HG03469 (cell line): Measurements from ENCODE around the gene CNTN1.

ENCODE experiments used
- ATAC-seq: cut with Tn5 transposase; IDR thresholded peaks from one replicate; pipeline ENCODE4 v1.9.1; 2021; ENCODE audit warnings: mild to moderate bottlenecking, moderate library complexity, moderate number of reproducible peaks; ENCODE audit not compliant: unreplicated experiment

CNTN1 gene

DNA sequence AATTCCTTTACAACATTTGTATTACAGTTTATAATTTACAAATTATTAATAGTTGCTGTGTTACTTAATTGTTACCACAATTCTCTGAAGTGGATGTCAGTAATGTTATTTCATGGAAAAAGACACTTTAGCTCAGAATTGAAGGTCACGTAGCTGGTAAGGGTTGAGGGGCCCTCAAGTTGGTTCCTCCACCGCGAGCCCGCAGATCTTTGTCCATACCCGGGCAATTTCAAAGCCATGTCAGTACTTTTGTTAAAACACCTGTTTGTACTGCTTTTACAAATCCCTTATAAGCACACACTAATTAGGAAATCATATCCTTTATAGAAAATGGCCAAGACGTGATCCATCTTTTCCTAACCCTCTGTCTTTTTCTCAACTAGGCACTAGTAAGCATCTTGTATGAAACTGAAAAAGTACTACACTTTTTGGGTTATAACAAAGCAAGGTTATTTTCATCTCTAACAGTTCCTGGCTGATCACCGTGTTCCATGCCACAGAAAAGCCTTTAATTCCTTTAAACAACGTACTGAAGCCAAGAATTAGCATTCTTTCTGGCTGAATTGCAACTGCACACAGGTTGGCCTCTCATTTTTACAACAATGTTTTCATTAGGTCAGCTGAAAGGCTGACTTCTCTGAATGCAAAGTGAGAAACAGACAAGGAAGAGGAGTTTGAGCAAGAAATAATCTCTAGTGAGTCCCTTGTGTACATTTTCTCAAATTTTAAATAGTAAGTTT, 76.1 kb downstream of the CNTN1 start:
- ATAC-seq = no peak

DNA sequence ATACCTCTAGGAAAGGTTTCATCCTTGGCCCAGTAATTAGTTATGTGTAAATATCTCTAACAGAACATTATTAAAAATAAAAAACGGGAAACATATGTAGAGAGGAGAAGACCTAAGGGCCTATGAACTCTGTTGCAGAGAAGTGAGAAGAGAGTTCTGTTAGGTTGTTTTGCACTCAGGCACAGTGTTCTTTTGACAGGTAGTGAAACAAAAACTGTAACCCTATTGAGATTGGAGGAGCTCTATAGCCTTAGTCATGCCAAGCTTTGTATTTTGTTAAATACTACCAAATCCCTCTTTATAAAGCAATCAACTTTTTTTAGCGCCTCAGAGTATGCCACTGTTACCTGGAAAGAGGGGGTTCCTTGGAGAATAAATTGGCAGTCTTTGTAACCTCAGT, 77.6 kb downstream of the CNTN1 start:
- ATAC-seq = no peak

DNA sequence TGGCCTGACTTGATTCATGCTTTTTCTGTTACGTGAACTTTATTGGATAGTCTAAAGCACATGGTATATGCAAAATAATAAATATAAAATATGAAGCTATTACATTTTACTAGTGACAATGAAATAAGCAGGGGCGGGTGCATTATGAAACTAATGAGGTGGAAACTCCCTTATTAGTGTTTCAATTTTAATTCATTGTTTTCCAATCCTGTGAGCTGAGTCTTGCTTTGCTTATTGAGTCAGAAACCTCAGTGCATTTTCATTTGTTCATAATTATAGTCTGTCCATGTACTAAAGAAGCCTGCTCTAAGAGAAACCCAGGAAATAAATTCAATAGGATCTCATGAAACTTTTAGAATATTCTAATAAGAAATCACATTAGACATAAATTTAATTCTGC, 78.5 kb downstream of the CNTN1 start:
- ATAC-seq = no peak

DNA sequence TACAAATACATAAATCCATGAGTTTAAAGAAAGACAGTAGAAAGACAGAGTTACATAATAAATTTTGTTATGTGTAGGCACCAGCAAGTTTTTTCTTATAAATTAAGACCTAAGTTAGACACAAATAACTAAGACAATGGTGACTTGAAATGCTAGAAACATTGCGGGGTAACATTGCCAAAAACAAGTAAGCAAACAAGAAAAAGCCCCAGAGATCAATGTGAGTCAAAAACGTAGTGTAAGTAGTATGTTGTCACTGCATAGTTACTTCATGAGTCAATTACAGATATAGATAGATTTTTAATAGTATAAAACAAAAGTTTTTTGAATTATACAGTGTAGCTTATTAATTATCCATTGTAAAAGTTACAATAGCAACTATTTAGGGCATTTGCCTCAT, 83.4 kb downstream of the CNTN1 start:
- ATAC-seq = no peak

DNA sequence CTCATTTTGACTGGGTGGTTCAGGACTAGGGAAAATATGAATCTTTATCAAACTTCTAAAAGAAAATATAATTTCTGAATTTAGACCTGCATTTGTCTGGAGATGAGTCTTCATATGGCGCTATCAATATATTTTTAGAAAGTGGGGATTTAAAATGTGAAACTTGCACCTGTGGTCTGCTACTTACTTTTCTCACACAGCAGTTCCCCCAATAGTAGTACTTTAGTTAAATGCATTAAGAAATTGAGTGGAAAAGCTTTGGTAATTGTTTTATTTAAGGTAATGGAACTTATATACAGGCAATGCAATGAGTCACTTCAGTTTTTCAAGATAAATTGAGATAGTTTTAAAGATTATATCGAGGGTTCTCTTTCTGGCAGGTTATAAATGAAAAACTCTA, 91.9 kb downstream of the CNTN1 start:
- no peak for ATAC-seq

DNA sequence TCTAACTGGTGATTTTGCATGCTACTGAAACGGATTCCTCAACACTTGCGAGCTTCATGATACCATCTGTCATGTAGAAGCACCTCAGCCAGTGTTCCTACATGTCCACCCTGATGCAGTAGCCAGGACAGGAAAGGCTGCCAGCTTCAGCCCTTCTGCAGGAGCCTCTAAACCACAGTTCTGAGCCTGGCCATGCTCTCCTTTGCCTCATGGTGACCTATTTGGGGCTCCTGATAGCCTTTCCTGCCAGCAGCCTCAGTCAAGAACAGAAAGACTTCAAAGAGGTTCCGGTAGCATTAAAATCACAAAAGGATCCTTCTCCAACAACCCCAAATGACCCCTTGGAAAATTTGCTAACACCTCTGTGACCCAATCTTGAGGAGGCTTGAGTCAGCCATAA, 96.0 kb downstream of the CNTN1 start:
- ATAC-seq = no peak

DNA sequence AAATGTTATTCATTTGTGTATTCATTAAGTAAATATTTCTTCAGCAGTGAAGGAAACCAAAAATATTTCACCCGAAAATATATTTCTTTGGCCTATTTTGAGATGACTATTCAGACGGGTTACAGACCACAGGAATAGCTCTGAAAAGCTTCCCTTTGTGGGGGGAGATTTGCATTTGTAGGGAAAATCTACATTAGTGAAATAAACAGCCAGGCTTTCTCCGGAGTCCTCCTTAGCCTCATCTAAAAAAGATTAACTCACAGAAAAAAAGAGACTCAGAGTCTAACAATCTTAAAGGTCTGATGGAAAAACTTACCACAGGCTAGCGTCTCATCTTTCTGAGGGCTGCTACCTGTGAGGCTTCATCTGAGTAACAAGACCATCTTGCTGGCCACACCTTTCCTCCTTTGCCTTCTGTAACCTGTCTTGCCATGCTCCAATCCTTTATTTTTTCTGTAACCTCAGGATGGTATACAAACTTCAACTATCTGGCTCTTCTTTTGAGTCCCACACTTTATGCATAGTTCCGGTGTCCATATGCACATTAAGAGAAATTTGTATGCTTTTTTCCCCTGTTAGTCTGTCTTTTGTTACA, 100.7 kb downstream of the CNTN1 start:
- ATAC-seq = no peak

DNA sequence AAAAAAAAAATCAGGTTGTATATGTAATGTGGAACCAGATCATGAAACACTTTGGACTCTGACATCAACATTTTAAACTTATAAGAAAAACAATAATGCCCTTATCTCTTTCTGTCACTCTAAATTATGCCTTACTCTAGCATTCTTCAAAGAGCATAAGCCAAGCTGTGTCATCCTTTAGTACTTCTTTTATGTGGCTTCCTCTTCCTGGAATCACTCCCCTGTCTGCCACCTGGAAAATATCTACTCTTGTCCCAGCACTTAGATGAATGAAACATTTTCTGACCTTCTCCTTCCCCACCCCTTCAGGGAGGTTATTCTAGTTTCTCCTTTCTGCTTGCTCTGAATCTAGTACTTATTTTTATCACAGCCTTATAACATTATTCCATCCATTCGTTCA, 101.2 kb downstream of the CNTN1 start:
- no peak for ATAC-seq

DNA sequence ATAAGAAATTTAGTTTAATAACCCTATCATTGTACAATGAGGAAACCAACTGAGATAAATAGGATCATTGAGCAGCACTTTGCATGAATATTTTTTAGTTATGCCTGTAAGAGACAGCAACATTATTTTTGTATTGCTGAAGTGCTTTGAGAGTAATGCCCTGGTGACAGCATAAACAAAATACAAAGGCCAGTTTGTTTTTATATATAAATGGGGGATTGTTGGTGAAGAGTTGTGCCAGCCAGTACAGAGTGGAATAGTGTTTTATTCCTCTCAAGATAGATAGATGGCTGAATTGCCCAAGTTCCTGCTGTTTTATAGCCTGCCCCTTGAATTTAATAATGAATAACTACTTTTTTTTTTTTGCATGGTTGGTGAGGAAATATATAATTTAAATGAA, 101.8 kb downstream of the CNTN1 start:
- ATAC-seq = no peak

DNA sequence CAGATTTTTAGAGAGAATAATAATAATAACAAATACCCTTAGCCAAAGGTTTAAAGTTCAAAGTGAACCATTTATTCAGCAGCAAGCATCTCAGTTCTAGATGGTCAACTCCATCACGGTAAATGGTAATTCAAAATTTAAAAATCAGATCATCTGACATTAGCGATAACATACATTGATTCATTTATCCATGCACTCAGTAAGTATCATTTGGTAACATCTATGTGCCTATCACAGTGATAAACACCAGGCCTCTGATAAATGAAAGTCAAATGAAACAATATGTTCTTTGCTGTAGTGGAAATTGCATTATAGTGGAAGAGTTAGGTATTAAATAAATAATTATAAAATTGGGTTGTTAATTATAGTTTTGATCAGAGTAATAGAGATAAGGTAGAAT, 108.8 kb downstream of the CNTN1 start:
- no peak for ATAC-seq

DNA sequence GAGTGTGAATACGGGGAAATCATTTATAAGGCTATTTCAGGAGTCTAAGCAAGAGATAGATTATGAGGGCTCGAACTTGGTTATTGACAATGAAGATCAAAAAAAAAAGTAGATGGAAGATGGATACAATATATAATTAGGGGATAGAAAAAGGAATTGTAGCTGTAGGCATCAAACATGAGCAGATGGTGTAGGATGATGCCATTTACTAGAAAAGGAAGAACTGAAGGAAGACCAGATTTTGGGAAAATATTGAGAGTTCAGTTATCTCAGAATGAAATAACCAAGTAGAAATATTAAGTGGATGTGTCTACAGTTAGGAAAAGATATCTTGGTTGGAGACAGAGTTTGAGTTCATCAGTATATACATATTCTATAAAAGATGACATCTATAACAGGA, 109.6 kb downstream of the CNTN1 start:
- ATAC-seq = no peak

DNA sequence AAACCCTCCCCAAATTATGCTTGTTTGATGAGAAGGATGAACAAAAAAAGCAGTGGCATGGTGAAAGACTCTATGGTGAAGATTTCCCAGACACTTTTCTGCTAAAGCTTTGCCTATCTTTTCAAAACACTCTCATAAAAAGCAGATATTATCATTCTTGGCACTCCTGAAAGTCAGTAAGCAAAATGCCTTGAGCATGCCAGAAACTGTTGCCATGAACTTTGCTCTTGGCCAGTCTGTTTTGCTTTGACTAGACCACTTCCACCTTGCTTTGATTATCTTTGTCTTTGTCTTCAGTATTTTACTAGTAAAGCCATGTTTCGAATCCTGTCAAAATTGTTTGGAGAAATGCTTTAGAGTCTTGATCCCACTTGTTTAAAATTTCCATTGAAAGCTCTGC, 110.4 kb downstream of the CNTN1 start:
- no peak for ATAC-seq

DNA sequence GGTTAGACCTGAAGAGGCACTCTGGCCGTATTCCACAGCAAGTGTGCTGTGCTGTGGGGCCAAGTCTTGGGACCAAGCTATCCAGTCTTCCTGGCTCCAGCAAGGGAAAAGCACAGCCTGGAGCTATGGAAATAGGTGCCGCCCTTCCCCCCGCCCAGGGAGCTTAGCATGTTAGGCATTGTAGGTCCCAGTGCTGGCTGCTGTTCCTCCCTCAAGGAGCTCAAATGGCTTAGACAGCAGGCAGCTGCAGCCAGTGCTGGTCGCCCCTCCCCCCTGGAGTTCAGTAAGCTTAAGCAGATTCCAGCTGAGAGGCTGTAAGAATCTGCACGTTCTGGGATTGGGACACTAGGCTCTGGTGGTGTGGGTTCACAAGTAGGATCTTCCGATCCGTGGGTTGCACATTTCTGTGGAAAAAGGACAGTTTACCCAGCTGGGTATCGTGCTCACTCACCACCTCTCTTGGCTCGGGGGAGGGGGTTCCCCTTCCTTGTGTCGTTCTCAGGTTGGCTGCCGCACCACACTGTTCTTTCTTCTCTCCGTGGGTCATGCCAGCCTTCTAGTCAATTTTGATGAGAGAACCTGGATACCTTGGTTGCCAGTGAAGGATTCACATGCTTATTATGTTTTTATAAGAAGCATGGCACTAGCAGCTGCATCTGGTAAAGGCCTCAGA, 127.3 kb downstream of the CNTN1 start:
- no peak for ATAC-seq

DNA sequence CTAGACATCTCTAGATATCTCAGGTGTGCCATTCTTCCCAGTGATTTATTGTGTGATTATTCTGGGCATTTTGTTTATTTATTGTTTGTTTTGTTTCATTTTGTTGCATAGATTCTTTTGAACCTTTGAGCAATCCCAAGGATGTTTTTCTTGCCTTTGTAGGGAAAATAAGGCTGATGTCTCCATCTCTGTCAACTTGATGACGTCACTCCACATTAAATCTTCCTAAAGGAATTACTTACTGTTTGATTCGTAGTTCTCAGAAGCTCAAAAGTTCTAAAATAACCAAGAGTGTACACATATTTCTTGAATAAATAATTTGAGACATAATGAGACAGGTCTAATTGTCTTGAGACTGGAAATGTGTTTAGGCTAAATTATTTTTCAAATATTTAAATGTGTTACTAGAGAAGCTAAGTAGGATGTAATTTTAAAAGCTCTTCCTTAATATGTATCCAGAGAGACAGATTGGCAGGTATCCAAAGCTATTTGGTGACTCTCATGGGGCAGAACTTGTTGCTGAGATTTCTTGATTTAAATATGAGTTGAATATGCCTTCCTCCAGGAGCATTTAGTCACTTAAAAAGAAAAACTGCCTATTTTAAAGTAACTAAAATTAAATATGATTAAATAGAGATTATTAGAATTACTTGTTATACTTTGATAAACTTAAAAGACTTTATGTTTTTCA, 128.7 kb downstream of the CNTN1 start:
- no peak for ATAC-seq

DNA sequence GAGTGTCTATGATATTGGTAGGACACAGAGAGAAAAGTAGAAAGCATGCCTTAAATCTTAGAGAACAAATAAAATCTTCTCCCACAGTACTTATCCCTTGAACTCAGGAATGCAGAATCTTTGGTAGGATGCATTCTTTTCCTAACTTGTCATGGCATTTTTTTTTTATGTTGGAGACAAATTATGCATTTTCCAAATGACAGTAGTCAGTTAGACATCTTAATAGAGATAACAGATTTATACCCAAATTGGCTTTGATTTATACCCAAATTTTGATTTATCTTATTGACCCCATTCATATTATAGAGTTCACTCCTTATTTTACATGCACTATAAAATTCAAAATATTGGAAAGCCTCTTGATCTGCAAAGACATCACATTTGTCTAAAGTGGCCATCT, 132.9 kb downstream of the CNTN1 start:
- no peak for ATAC-seq

DNA sequence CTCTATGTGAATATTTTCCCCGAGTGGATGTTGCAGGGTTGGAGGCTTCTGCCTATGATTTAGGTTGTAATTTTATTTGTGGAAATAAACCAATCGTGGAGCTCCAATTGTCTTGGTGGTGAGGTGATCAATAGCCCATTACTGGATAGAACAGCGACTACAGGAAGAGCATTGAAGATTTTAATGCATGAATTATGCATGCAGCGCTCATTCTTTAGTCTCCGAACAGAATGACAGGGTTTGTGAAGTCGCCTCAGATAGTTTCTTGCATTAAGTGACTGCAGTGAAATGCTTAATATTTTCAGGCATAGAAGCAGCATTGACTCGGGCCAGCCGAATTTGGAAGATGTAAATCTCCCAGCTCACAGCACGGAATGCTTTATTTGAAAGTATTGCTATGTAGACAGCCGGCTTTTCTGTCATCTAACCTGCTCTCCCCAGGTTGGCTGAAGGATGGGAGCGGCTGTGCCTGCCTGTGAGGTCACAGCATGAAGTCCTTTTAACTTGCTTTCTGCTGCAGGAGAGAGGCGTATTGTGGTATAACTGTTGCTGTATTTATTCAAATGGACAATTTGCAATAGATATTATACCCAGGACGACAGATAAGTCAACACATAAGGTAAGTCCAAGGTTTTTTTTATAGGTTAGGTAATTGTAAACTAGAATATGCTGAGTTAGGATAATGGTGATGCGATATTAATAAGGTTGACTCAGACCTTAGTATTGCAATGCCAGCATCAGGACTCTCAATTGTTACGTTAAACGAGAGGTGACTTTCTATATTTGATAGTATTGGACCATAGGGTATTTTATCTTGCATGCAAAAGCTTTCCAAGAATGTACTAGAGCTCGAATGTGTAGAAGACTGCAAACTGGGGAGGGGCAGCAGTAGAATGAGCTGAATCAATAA, 135.7 kb downstream of the CNTN1 start:
- ATAC-seq = no peak

DNA sequence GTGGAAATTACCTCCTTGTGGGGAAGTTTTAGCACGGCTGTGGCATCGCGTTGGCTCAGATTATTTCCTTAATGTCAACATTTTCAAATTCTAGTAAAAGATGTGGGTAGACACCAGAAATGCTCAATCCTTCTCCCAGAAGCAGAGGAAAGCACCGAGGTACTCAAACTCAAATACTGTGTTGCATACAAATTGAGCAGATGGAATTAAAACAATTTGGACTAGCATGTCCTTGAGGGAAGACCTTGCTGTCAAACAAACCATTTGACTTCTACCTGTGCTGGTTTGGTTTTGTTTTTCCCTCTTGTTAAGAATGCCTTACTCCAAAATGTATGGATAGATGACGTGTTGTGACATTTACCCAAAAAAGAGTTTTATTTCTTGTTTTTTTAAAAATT, 136.4 kb downstream of the CNTN1 start:
- ATAC-seq = no peak

DNA sequence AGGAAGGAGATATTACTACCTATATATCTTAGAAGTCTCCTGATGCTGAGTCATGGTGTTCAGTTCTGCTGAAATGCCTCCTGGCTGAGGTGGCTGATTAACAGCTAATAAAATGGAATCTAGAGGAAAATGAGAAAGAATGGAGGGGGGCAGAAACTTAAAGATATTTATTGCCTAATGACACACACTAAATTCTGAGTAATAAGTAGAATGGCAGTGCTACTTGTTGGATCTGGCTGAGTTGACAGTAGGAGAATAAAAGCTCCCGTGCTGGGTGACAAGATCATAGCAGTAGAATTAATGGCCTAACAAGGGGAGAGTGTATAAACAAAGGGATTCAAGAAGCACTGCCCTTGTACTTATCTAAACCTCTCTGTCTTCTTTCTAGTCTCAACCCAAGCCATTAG, 137.5 kb downstream of the CNTN1 start:
- no peak for ATAC-seq

DNA sequence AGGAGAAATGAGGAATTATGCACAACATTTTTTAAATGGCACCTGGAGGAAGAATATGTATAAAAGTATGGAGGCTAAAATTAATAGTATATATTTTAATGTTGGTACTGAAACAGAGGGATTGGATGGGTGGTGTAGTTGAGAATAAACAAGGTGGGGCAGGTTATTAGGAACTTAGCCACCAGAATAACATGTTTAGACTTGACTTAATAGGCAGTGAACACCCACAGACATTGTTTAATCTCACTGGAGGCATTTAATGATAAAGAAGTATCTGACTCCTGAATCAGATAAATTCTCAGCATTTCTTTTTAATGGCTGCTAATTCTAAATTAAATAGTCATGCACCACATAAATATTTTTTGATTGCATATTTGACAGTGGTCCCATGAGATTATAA, 139.7 kb downstream of the CNTN1 start:
- ATAC-seq = no peak

DNA sequence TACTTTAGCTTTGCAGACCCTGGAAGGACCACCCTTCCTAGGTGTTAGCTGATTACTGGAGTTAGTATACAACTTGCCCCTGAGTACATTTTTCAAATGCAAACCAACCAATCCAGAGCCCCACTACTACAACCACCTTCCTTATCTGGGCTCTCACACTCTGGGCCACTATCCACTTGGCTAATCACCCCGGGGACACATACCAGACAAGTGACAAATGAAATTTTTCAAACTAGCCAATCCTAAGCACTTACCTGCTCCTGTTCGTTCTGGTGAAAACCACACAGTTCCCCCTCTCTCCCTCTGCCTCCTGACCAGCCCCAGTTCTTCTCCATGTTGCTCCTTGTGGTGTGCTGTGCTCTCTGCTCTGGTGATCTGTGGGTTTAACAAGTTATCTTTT, 140.4 kb downstream of the CNTN1 start:
- ATAC-seq = no peak

DNA sequence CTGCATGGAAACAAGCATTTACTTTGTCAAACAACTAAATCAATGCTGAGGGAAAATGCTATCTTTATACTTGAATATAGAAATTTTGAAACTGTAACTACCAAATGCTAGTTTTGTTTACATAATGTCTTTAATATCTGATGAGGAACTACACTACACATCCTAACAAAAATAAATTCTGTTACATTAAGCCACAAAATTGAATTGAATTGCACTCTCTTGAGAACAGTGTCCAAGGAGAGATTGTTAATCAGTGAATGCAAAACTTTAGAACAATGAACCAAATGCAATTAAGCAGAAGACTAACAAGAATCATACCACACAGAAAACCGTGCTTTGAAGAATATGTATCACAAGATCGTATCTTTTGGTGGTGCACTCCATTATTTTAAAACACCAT, 141.6 kb downstream of the CNTN1 start:
- ATAC-seq = no peak
